ENCODE results near the gene EYA4.

DNA sequence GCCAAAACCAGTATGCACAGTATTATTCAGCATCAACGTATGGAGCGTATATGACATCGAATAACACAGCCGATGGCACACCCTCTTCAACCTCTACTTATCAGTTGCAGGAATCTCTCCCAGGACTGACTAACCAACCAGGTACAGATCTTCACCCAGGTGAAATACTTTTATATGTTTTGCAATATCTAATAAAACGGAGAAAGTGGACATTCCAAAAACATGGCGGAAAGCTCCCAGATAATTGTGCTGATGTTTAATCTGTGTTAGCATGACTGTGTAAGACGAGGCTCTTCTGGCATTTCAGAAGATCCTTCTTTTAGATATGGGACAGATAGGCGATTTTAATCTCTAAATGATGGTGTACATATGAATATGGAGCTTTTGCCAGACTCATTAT, 227.4 kb downstream of the EYA4 start:
- TF ChIP-seq, protein P1, sequence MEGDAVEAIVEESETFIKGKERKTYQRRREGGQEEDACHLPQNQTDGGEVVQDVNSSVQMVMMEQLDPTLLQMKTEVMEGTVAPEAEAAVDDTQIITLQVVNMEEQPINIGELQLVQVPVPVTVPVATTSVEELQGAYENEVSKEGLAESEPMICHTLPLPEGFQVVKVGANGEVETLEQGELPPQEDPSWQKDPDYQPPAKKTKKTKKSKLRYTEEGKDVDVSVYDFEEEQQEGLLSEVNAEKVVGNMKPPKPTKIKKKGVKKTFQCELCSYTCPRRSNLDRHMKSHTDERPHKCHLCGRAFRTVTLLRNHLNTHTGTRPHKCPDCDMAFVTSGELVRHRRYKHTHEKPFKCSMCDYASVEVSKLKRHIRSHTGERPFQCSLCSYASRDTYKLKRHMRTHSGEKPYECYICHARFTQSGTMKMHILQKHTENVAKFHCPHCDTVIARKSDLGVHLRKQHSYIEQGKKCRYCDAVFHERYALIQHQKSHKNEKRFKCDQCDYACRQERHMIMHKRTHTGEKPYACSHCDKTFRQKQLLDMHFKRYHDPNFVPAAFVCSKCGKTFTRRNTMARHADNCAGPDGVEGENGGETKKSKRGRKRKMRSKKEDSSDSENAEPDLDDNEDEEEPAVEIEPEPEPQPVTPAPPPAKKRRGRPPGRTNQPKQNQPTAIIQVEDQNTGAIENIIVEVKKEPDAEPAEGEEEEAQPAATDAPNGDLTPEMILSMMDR (conservative IDR thresholded peaks at IDR 0.05; ENCODE audit: low read length), result no peak
- no peak for TF ChIP-seq EZH2phosphoT487 (IDR thresholded peaks at IDR 0.05; ENCODE audit: borderline replicate concordance, low read depth, low read length)

All from OCI-LY7 (cell line).